A549 treated with ZK216348 at 1 μM for 4 hours (cell line): ENCODE results near the gene GTF2H2. TPM values are rescaled to one million over a fixed set of nuclear protein-coding genes. Genes with fewer than 3 reads are reported as not detected.

Experiments used
- total RNA-seq: library from RNA; stranded (reverse); fragments of 200-300 nt; extraction: Qiagen RNA extraction; gene quantifications from 5 replicates; pipeline ENCODE4 v1.2.3, GENCODE V29; 2022; ENCODE audit warnings: low read depth

The GTF2H2 gene
- 9.8 to 25.5 TPM (median 10.8 TPM) in 5 replicates for total RNA-seq

DNA sequence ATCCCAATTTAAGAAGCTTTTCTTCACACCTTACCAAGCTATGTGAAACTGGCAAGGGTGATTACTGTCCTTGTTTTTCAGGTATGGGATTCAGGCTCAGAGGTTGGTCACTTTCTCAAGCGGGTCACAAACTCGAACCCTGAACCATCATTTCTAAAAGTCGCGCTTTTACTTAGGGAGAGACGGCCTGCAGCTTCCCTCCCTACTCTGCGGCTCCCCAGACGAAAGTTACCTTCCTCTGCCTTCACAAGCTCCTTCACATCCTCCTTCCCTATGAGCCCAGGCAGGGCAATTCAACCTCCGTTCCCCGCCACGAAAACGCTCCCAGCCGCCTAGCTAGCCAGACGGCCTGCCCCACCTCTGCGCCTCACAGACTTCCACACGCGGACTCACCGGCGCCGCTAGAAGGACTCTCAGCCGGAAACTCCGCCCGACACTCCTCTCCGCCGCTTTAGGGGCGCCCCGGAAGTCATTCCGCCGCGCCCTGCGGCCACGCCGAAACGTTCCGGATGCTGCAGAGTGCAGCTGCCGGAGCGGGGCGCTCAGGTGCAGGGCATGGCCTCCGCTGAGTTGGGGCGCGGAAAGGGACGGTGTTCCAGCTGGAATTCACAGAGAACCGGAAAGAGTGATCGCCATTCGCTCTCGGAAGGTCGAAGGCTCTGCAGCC, at the start of gene GTF2H2:
Gene GTF2H2 (minus strand): TSS at position 415 of the 667 bp plus-strand sequence. CDS start 4,913 bp downstream, outside the sequence.

DNA sequence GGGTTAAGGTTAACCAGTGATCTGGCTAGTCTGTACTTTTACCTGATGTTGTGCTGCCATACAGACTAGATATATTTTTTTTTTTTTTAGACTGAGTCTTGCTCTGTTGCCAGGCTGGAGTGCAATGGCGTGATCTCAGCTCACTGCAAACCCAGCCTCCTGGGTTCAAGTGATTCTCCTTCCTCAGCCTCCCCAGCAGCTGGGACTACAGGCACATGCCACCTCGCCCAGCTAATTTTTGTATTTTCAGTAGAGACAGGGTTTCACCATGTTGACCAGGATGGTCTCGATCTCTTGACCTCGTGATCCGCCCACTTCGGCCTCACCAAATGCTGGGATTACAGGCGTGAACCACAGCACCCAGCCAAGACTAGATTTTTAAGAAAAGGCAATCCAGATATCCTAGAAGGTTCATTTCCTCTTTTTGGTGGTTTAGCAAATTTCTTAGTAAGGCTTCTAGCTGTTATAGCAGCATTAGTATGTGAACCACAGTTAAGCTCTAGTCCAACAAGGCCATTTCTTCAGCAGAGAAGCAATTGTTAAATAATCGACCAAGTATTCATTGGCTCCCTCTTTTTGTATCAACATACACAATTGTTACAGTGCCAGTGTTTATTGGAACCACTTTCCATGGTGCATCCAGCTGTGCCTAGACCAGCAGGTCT, 42.1 kb downstream of the GTF2H2 start, which contains the start of gene NAIP:
Gene NAIP (minus strand): TSS at position 51 of the 665 bp plus-strand sequence. CDS start 12,424 bp downstream, outside the sequence.

Other genes with a start within 250 kb of the GTF2H2 start
- 0.55 to 2.0 TPM (median 0.81 TPM) in 5 replicates for gene SERF1A, start 167.0 kb downstream of the GTF2H2 start, total RNA-seq
- gene SMN1, start 142.6 kb downstream of the GTF2H2 start, total RNA-seq, result 55.1 to 63.4 TPM (median 61.6 TPM) in 5 replicates
- 0.39 to 0.72 TPM (median 0.56 TPM) in 5 replicates for gene NAIP, start 42.3 kb downstream of the GTF2H2 start, total RNA-seq